PC-9 (cell line): ENCODE measurements around the gene ETS1. TPM values are rescaled to one million over a fixed set of nuclear protein-coding genes. Genes with fewer than 3 reads are reported as not detected.

ENCODE experiments used
- BruUV-seq: library from RNA; stranded (reverse); fragments of 400-500 nt; replicated peaks from 2 replicates; lab custom pipeline; 2021; lab: Mats Ljungman, UMichigan
- CTCF ChIA-PET: fragments of 300-600 bp; sonication (Branson Sonifier 250); formaldehyde crosslinking; loops from one replicate; lab custom pipeline; 2022; ENCODE audit warnings: antibody characterized with exemption; lab: Charles Lee
- POLR2A ChIA-PET: fragments of 300-600 bp; sonication (Branson Sonifier 250); formaldehyde crosslinking; loops from one replicate; lab custom pipeline; 2022; ENCODE audit warnings: antibody characterized with exemption; ENCODE audit not compliant: unreplicated experiment; lab: Charles Lee
- DNase-seq, 2 experiments: peaks; one replicate each; pipeline versions ENCODE4 v3.0.0 to v3.0.0-alpha.2; 2015 to 2022; ENCODE audit warnings: mixed read lengths in 1 of 2
- H2AFZ ChIP-seq: fragments of 200-600 bp; sonication (generic); 2 replicates; pipeline ENCODE4 v1.8.1; 2017; ENCODE audit warnings: antibody characterized with exemption
- H3F3A ChIP-seq: fragments of 200-600 bp; sonication (generic); 2 replicates; pipeline ENCODE4 v1.8.1; 2017; ENCODE audit warnings: antibody characterized with exemption, mild to moderate bottlenecking, low read depth; ENCODE audit not compliant: insufficient read depth
- H3K27ac ChIP-seq: fragments of 200-600 bp; sonication (generic); 2 replicates; pipeline ENCODE4 v1.6.1; 2016; ENCODE audit warnings: mixed run types
- H3K27me3 ChIP-seq: fragments of 200-600 bp; sonication (generic); 2 replicates; pipeline ENCODE4 v1.6.1; 2016; ENCODE audit warnings: low read depth, mixed run types; ENCODE audit not compliant: insufficient read depth
- H3K36me3 ChIP-seq: fragments of 200-600 bp; sonication (generic); 2 replicates; pipeline ENCODE4 v1.6.1; 2016; ENCODE audit warnings: low read depth, mixed run types
- H3K4me1 ChIP-seq: fragments of 200-600 bp; sonication (generic); replicated peaks from 2 replicates; pipeline ENCODE4 v1.6.1; 2016; ENCODE audit warnings: mixed run types; ENCODE audit not compliant: insufficient read depth
- H3K4me2 ChIP-seq: fragments of 200-600 bp; sonication (generic); 2 replicates; pipeline ENCODE4 v1.6.1; 2017; ENCODE audit warnings: mixed run types
- H3K4me3 ChIP-seq: fragments of 200-600 bp; sonication (generic); 2 replicates; pipeline ENCODE4 v1.6.1; 2016; ENCODE audit warnings: mixed run types
- H3K79me2 ChIP-seq: fragments of 200-600 bp; sonication (generic); 2 replicates; pipeline ENCODE4 v1.6.1; 2017; ENCODE audit warnings: low read depth, mixed run types
- H3K9me2 ChIP-seq: fragments of 200-600 bp; sonication (generic); 2 replicates; pipeline ENCODE4 v1.8.1; 2017; ENCODE audit warnings: mild to moderate bottlenecking; ENCODE audit not compliant: insufficient read depth
- H3K9me3 ChIP-seq: fragments of 200-600 bp; sonication (generic); 2 replicates; pipeline ENCODE4 v1.8.1; 2016; ENCODE audit warnings: low read depth; ENCODE audit not compliant: insufficient read depth
- H4K20me1 ChIP-seq: fragments of 200-600 bp; sonication (generic); 2 replicates; pipeline ENCODE4 v1.8.1; 2017; ENCODE audit not compliant: insufficient read depth
- CTCF ChIP-seq: fragments of 200-600 bp; sonication (generic); conservative IDR thresholded peaks from 2 replicates; pipeline ENCODE4 v1.6.1; 2017; ENCODE audit warnings: mixed run types, antibody characterized with exemption, mild to moderate bottlenecking, moderate library complexity
- EZH2 ChIP-seq: fragments of 200-600 bp; sonication (generic); IDR thresholded peaks from 2 replicates; pipeline ENCODE4 v1.8.0; 2017; ENCODE audit warnings: antibody characterized with exemption, low read depth
- intact Hi-C: fragments of 100-400 bp; cut with micrococcal nuclease; formaldehyde crosslinking; loops from one replicate; pipeline ENCODE4 v1.10.0; 2022; ENCODE audit not compliant: unreplicated experiment
- total RNA-seq: library from RNA; stranded (reverse); gene quantifications from 2 replicates; pipeline ENCODE4 v1.2.3, GENCODE V29; 2021

Gene ETS1
- total RNA-seq, 1 experiment from 2014 or later: 23.3 TPM

GRCh38 chr11:128465531-128465930, 121.8 kb downstream of the ETS1 start:
- POLR2A ChIA-PET: no interaction called here
- peaks cover 20% of the 10 kb centered on the region for H3K36me3 ChIP-seq
- TF ChIP-seq EZH2 (no peak), CTCF (no peak)

GRCh38 chr11:128464878-128465450, 122.4 kb downstream of the ETS1 start:
- H3K4me1 ChIP-seq: peaks cover 18% of the 10 kb centered on the region
- peaks cover 20% of the 10 kb centered on the region for H3K36me3 ChIP-seq
- H3F3A ChIP-seq: peaks cover 5% of the 10 kb centered on the region; the same call in 1 of the 2 replicates
- POLR2A ChIA-PET: no interaction called here
- H3K4me3 ChIP-seq: no peak overlapping the region
- no peak overlapping the region for H3K4me2 ChIP-seq
- H3K79me2 ChIP-seq: no peaks in the 10 kb centered on the region
- CTCF ChIA-PET: no interaction called here
- no peak overlapping the region for H2AFZ ChIP-seq
- H3K27me3 ChIP-seq: no peaks in the 10 kb centered on the region
- H3K9me2 ChIP-seq: no peaks in the 10 kb centered on the region
- intact Hi-C loops: loop anchor here (5.0 kb wide), 1 partner anchor 293 kb away; no protein-coding TSS in a partner anchor
- no peak for DNase-seq
- H4K20me1 ChIP-seq: no peaks in the 10 kb centered on the region
- no peak overlapping the region for H3K27ac ChIP-seq
- no TSS peak for BruUV-seq
- TF ChIP-seq CTCF (no peak), EZH2 (no peak)
- no peaks in the 10 kb centered on the region for H3K9me3 ChIP-seq

More at GRCh38 chr11:128465531-128465930, 121.8 kb downstream of the ETS1 start:
- no peaks in the 10 kb centered on the region for H3K9me2 ChIP-seq
- BruUV-seq: no TSS peak
- H3K27ac ChIP-seq: no peak overlapping the region
- H3K4me1 ChIP-seq: peaks cover 18% of the 10 kb centered on the region
- H3K9me3 ChIP-seq: no peaks in the 10 kb centered on the region
- peaks cover 5% of the 10 kb centered on the region; the same call in 1 of the 2 replicates for H3F3A ChIP-seq
- no peaks in the 10 kb centered on the region for H4K20me1 ChIP-seq
- no peaks in the 10 kb centered on the region for H3K27me3 ChIP-seq
- no peak for DNase-seq
- no peak overlapping the region for H3K4me3 ChIP-seq
- CTCF ChIA-PET: no interaction called here
- no peak overlapping the region for H3K4me2 ChIP-seq
- no peaks in the 10 kb centered on the region for H3K79me2 ChIP-seq
- intact Hi-C loops: loop anchor here (5.0 kb wide), 1 partner anchor 293 kb away; no protein-coding TSS in a partner anchor
- H2AFZ ChIP-seq: no peak overlapping the region

GRCh38 chr11:128463979-128464378, 123.4 kb downstream of the ETS1 start:
- H3K4me2 ChIP-seq: no peak overlapping the region

More at GRCh38 chr11:128463979-128464378, 123.4 kb downstream of the ETS1 start:
- H3F3A ChIP-seq: peaks cover 5% of the 10 kb centered on the region; the same call in 1 of the 2 replicates
- no peak overlapping the region for H2AFZ ChIP-seq
- no peaks in the 10 kb centered on the region for H3K9me3 ChIP-seq
- H4K20me1 ChIP-seq: no peaks in the 10 kb centered on the region
- CTCF ChIA-PET: no interaction called here
- POLR2A ChIA-PET: no interaction called here
- no peaks in the 10 kb centered on the region for H3K27me3 ChIP-seq
- H3K4me3 ChIP-seq: no peak overlapping the region
- no peaks in the 10 kb centered on the region for H3K79me2 ChIP-seq
- no peaks in the 10 kb centered on the region for H3K9me2 ChIP-seq
- no peak for DNase-seq
- no TSS peak for BruUV-seq
- intact Hi-C loops: no loop called here
- peaks cover 18% of the 10 kb centered on the region for H3K4me1 ChIP-seq
- TF ChIP-seq EZH2 (no peak), CTCF (no peak)
- H3K36me3 ChIP-seq: peaks cover 20% of the 10 kb centered on the region
- H3K27ac ChIP-seq: no peak overlapping the region
